GM10266 (cell line): Measurements from ENCODE around the gene MPST.

Experiments used
- DNase-seq: peaks from one replicate; pipeline ENCODE4 v3.0.0; 2012; ENCODE audit errors: extremely low spot score
- TF ChIP-seq, protein P1 (sequence below): IDR thresholded peaks from 2 replicates; pipeline ENCODE4 v1.5.1; 2012; ENCODE audit warnings: mild to moderate bottlenecking, low read depth; ENCODE audit not compliant: control insufficient read depth, insufficient read depth; ENCODE audit errors: missing control alignments

Gene MPST

DNA sequence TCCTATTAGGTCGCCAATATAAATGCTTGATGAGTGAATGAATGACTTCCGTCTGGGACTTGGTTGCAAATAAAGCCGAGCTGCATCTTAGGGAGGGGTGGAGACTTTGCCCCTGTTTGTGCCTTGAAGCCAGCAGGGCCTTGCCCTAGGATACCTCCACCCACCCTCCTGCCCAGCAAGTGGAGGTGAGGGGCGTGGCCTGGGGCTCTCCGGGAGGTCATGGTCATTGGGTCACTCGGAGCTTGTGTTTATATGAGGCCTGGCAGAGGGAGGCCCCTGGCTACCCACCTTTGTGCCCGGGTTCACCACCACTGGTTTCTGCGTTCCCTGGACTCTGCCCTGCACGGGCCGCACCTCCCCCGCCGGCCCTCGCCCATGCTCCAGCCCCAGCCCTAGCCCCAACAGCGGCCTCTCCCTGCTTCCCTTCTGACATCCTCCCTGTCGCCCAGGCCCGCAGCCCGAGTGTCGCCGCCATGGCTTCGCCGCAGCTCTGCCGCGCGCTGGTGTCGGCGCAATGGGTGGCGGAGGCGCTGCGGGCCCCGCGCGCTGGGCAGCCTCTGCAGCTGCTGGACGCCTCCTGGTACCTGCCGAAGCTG lies 4.3 kb downstream of the MPST start:
- TF ChIP-seq, protein P1, sequence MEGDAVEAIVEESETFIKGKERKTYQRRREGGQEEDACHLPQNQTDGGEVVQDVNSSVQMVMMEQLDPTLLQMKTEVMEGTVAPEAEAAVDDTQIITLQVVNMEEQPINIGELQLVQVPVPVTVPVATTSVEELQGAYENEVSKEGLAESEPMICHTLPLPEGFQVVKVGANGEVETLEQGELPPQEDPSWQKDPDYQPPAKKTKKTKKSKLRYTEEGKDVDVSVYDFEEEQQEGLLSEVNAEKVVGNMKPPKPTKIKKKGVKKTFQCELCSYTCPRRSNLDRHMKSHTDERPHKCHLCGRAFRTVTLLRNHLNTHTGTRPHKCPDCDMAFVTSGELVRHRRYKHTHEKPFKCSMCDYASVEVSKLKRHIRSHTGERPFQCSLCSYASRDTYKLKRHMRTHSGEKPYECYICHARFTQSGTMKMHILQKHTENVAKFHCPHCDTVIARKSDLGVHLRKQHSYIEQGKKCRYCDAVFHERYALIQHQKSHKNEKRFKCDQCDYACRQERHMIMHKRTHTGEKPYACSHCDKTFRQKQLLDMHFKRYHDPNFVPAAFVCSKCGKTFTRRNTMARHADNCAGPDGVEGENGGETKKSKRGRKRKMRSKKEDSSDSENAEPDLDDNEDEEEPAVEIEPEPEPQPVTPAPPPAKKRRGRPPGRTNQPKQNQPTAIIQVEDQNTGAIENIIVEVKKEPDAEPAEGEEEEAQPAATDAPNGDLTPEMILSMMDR: no peak
- DNase-seq: no peak

DNA sequence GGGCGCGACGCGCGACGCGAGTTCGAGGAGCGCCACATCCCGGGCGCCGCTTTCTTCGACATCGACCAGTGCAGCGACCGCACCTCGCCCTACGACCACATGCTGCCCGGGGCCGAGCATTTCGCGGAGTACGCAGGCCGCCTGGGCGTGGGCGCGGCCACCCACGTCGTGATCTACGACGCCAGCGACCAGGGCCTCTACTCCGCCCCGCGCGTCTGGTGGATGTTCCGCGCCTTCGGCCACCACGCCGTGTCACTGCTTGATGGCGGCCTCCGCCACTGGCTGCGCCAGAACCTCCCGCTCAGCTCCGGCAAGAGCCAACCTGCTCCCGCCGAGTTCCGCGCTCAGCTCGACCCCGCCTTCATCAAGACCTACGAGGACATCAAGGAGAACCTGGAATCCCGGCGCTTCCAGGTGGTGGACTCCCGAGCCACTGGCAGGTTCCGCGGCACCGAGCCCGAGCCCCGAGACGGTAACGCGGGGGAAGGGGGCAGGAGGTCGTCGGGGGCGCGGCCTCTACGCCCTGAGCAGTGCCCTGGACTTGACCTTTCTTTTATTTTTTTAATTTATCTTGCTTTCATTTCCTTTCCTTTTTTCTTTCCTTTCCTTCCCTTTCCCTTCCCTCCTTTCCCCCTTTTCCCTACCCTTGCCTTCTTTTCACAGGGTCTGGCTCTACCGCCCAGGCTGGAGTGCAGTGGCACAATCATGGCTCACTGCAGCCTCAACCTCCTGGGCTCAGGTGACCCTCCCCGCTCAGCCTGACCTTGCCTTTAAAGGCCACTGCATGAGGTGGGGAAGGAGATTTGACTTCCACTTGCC lies 5.0 kb downstream of the MPST start:
- DNase-seq: no peak
- TF ChIP-seq, protein P1: no peak

DNA sequence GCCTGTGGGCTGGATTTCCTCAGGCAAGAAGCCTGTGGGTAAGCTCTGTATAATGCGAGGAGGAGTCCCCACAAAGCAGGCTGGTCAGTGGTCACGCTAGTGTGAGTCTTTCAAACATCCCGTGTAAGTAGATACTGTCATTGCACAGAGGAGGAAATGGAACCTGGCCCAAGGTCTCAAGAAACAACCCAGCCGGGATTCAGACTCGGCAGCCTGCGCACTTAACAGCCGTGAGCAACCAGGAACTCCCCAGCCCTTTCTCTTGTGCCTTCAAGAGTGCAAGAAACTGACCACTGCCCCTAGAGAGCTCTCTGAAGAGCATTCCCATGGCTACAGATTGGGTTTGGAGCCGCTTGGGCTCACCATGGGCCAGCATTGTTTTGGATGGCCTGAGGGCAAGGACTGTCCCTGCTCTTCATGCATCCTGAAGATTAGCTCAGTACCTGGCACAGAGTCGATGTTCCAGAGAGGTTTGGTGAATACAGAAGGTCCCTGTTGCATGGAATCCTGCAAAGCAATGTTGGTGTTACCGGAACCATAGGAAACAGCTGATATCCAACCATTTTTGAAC lies 6.0 kb downstream of the MPST start:
- no peak for DNase-seq
- TF ChIP-seq, protein P1: no peak

DNA sequence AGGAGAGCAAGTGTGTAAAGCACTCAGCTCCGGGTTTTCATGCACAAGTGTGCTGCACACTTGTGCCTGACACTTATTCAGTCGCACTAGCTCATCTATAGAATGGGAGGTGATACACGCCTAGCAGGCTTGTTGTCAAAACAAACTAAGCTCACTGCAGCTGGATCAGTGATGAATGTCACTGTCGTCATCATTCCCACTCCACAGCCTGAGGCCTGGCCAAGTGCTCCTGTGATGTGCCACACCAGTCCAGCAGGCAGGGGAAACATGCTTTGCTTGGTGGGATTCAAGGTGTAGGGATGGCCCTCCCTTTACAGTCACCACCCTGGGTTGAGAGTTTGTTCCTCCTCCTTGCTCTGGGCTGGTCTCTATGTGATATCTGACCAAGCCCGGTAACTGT lies 6.8 kb downstream of the MPST start:
- TF ChIP-seq, protein P1: no peak
- DNase-seq: no peak

DNA sequence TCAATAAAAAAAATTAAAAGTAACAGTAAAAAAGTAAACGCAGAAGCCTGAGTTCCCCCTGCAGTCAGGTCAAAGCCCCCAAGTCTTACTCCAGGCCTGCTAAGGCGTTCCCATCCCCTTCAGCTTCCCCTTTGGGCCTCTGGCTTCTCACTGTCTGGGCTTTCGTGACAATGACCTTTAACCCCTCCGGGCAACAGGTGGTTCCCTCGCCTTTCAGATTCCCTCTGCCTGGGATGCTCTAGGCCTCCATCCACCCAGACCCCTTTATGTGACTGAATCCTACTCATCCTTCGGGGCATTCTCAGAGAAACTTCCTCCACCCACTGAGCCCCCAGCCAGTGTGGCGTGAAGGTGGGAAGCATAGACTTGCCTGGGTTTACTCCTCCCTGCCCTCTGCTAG lies 8.0 kb downstream of the MPST start:
- TF ChIP-seq, protein P1: no peak
- no peak for DNase-seq

DNA sequence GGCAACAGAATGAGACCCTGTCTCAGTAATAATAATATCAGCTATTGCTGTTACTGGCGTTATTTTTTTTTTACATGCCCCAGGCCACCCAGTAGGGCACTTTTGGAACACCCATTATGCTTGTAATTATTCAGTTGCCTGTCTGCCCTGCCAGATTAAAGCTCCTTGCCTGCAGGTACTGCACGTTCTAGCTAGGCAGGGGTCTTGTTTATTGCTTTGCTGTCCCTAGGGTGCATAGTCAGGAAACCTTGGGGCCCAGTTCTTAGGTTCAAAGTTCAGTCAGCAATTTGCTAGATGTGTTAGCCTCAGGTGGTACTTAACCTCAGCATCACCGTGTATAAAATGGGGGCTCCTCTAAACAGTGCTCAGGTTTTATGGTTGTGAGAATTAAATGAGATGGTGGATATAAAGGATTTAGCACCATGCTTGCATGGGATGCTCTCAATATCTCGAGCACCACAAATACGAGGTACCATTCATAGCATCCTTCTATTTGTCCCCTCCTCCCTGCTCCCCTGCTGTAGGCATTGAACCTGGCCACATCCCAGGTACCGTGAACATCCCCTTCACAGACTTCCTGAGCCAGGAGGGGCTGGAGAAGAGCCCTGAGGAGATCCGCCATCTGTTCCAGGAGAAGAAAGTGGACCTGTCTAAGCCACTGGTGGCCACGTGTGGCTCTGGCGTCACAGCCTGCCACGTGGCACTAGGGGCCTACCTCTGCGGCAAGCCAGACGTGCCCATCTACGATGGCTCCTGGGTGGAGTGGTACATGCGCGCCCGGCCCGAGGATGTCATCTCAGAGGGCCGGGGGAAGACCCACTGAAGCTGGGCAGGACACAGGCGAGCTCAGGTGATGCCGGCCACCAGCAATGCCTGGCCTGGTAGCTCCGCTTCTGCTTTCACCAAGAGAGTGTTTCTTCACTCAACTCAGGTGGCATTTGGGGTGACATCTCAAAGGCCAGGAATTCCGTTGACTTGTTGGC lies 9.4 kb downstream of the MPST start:
- DNase-seq: no peak
- TF ChIP-seq, protein P1: no peak
